SU-DHL-6 (cell line): Measurements from ENCODE around the gene GTPBP10.

Source experiments
- EZH2phosphoT487 ChIP-seq: fragments of 200-600 bp; sonication (generic), shearing (Covaris generic); conservative IDR thresholded peaks from 2 replicates; pipeline ENCODE4 v1.6.1; 2018; ENCODE audit warnings: mild to moderate bottlenecking, antibody characterized with exemption, low read length, moderate library complexity, mixed read lengths
- TF ChIP-seq, protein P1 (sequence below): fragments of 200-600 bp; sonication (generic); IDR thresholded peaks from one replicate; pipeline ENCODE4 v1.5.1; 2017; ENCODE audit warnings: antibody characterized with exemption, mild to moderate bottlenecking, low read length, moderate library complexity; ENCODE audit not compliant: insufficient read depth, poor library complexity, severe bottlenecking

DNA sequence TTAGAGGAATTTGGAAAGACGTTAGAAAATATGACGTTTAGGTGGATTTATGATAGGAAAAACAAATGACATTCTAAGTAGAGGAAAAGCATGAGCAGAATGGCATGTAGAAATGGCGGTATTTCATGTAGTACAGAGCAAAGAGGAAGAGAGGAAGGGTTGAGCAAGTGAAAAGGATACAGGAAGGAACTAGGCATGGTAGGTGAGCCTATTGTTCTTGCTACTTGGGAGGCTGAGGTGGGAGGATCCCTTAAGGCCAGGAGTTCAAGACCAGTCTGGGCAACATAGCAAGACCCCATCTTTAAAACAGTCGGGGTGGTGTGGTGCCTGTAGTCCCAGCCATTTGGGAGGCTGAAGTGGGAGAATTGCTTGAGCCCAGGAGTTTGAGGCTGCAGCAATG lies 1.2 kb downstream of the GTPBP10 start:
- TF ChIP-seq, protein P1, sequence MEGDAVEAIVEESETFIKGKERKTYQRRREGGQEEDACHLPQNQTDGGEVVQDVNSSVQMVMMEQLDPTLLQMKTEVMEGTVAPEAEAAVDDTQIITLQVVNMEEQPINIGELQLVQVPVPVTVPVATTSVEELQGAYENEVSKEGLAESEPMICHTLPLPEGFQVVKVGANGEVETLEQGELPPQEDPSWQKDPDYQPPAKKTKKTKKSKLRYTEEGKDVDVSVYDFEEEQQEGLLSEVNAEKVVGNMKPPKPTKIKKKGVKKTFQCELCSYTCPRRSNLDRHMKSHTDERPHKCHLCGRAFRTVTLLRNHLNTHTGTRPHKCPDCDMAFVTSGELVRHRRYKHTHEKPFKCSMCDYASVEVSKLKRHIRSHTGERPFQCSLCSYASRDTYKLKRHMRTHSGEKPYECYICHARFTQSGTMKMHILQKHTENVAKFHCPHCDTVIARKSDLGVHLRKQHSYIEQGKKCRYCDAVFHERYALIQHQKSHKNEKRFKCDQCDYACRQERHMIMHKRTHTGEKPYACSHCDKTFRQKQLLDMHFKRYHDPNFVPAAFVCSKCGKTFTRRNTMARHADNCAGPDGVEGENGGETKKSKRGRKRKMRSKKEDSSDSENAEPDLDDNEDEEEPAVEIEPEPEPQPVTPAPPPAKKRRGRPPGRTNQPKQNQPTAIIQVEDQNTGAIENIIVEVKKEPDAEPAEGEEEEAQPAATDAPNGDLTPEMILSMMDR: no peak
- no peak for TF ChIP-seq EZH2phosphoT487
